Stimulated activated CD8-positive, alpha-beta memory T cell treated with anti-CD3 and anti-CD28 coated beads, Interleukin-7, amount 100 ng/mL, for 24 hours (primary cell): Measurements from ENCODE around the gene LUZP2.

Experiments
- DNase-seq: peaks from one replicate; pipeline ENCODE4 v3.0.0-alpha.2; 2020; ENCODE audit warnings: low read depth

LUZP2 gene

DNA sequence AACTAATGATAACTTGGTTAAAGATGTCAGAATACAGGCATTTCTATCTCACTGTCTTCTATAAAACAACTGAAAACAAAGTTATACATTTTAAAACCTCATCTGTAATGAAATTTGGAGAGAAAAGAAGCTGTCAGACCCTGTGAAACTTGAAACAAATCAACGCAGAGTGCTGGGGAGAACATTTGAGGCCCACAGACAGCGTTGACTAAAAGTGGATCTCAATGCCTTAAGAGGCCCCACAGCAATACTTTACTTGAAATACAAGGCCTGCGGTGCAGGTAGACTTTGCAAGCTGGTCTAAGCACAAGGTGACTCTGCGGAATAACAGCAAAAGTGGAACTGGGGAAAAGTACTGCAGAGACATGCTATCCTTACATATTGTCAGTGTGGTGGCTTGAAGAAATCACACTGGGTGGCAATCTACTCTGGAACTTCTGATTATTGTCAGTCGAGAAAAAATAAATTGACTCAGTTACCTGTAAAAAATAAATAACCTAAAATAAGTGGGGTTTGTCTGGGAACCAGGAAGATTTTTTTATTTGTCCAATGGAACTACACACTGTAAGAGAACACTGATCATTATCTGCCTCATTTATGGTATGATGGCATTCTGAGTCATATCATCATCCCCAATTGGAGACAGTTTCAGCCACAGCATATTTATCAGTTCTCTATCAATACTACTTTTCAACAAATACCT lies 138.9 kb downstream of the LUZP2 start:
- DNase-seq: no peak

DNA sequence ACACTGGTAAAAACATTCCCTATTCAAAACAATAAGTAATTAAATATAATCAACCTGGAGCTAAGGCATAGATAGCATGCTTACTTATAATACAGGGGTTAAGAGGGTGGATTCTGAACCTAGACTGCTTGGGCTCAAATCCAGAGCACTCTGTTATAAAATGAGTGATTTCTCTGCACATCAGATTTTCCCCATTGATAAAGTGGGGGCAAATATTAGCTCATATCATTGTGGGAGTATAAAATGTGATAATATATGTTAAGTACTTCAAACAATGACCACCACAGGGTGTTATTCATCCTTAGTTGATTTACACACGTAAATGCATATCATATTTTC lies 139.4 kb downstream of the LUZP2 start:
- DNase-seq: no peak

DNA sequence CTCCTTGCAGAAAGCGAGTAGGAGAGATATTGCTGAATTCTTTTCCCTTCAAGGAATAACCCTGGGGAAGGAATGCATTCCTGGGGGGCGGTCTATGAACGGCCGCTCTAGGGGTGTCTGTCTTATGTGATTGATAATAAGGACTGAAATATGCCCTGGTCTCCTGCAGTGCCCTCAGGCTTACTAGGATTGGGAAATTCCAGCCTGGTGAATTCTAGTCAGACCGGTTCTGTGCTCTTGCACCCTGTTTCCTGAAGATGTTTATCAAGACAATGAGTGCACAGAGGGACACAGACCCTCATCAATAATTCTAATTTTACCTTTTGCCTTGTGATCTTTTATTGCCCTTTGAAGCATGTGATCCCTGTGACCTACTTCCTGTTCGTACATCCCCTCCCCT lies 140.7 kb downstream of the LUZP2 start:
- no peak for DNase-seq

DNA sequence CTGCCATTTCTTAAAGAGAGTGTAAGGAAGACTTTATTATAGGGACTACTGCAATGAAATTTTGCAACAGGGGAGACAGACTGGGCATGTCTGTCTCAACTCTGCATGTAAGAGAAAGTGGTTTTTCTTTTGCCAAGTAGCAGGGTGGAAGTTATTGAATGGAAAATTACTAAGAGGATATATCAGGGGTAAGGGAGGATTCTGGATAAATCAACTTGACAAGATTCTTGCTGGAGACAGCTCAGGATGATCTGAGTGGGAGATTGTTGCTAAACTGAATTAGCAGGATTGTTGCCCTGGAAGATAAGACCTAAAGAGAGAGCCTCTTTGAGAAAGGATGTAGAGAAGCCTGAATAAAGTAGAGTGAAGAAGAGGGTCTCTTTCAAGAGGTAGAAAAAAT lies 145.8 kb downstream of the LUZP2 start:
- DNase-seq: no peak

DNA sequence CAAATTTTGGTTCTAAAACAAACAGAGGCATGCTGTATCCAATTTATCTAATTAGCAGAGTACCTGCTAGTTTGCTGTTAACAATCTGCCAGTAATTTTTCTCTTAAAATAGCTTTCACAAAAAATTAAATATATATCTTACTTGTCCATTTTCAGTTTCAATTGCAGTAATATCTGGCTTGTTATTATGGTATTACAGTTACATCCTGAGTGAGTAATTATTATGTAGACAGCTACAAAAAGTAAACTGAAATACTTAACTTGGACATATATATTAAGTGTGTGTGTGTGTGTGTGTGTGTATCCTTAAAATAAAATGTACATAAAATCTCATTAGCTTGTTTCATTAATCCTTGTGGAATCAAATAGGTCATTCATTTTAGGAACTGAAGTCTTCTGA lies 148.7 kb downstream of the LUZP2 start:
- no peak for DNase-seq

DNA sequence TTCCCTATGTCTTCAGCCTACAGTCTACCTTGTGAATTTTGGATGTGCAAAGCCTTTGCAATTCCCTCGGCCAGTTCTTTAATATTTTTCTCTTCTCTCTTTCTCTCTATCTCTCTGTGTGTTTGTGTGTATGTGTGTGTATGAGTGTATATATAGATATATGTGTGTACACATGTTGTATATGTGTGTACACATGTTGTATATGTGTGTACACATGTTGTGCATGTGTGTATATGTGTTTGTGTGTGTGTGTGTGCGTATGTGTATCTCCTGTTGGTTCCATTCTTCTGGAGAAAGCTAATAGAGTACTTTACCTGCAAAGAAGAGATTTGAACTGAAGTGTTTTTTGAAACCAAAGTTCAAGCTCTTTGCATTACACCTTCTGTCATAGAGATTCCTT lies 155.0 kb downstream of the LUZP2 start:
- DNase-seq: no peak

DNA sequence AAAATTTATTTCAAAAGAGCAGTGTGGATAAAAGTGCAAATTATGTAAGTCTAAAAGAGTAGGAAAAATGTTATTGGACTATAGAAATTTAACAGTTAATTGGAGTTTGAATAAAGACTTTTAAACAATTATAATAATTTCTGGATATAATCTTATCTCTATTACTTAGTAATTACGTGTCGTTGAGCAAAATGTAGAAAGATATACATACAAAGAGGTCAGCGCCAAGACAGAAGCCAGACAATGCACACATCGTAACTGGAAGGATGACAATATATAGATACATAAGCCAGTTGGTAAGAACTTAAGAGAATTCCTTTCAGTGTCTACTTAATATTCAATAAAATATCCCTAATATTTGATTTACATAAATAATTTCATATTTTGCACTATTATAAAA lies 157.0 kb downstream of the LUZP2 start:
- no peak for DNase-seq

DNA sequence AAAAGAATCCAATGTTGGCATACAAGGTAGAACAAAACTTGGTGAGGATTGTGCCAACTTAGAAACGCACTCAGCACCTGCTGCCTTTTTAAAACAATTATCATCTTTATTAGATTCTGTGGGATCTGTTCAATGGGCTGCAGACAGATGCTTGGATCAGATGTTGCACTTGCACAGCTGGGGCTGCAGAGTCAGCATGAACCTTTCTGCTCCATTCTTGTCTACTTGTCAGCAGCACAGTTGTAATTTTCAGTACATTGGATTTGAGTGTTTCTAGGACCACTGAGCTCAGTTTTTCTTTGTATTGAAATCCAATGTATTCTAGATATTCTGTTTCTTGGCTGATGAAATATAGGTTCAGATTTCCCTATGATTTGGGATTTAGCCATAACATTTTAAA lies 164.5 kb downstream of the LUZP2 start:
- no peak for DNase-seq

DNA sequence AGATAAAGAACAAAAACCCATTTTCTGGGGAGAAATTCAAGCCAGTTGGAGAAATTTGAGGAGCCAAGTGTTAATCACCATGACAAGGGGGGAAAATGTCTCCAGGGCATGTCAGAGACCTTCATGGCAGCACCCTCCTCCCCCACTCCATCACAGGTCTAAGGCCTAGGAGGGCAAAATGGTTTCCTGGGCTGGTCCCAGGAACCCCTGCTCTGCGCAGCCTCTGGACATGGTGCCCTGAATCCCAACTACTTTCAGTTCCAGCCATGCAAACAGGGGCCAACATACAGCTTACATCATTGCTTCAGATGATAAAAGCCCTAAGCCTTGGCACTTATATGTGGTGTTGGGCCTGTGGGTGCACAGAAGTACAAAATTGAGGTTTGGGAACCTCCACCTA lies 167.5 kb downstream of the LUZP2 start:
- no peak for DNase-seq

DNA sequence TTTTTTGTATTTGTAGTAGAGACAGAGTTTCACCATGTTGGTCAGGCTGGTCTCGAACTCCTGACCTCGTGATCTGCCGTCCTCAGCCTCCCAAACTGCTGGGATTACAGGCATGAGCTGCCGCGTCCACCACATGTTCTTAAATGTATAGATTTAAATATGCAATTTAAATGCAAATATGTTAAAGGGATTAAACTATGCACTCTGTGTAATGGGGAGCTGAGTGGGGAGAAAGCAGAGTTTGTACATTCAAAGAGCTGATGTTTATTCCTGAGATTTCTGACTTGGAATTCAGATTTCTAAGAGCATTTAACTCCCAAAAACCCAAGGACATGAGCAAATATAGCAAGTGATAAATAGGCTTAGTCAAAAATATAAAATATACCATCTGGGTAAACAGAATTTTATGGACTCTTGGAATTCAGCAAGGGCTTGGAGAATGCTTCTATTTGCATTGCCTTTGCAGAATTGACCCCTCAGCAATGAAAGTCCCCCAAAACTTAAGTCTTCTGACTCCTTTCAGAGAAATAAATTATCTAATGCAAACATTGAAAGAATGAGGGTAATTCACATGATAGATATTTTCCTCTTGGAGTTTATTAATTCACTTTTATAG lies 170.6 kb downstream of the LUZP2 start:
- no peak for DNase-seq

DNA sequence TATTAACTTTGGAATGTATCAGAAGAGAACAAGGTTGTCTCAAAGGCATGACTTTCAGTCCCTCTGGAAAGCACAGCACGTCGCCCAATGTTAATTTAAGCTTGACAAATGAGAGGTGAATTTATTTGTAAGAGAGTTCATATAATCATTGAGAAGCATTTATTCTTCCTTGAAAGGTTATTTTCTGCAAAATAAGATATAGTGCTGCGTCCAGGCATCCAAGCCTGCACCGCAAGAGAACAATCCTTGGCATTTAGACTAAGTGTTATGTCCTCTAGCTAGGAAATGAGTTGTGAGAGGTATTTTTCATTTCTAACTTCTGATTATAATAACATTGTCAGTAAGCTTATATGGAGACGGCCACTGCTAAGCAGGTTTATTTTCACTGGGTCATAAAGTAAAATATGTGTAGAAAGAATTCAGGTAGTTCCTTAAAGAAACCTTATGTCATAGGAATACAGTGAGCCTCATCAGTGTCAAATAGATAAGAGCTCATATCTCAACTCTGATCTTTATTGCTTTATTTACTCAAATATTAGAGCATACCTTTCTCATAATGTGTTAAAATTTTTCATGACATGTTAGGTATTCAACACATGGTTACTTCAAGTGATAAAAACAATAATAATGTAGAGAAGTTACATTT lies 182.0 kb downstream of the LUZP2 start:
- no peak for DNase-seq

DNA sequence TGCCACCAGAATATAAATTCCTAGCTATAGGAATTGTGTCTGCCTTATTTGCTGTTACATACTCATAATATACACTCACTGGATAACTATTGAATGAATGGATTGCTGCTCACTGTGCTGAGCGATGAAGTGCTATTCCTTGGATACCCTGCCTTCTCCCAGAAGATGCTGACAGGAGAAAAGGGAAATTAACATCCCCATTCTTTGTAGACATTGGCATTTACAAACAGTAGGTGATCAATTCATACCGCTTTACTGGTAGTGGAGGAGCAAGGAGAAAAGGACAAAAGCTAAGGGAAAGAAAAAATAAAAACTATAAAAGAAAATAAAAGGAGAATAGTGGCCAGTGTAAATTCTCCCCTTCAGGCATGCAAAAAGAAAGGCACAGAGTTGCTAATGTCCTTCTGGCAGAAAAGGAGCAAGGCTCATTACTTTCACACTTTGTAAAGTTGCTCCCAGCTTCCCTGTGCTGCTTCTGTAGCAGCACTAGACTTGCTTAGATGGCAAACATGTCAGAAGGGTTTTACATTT lies 183.0 kb downstream of the LUZP2 start:
- DNase-seq: no peak

DNA sequence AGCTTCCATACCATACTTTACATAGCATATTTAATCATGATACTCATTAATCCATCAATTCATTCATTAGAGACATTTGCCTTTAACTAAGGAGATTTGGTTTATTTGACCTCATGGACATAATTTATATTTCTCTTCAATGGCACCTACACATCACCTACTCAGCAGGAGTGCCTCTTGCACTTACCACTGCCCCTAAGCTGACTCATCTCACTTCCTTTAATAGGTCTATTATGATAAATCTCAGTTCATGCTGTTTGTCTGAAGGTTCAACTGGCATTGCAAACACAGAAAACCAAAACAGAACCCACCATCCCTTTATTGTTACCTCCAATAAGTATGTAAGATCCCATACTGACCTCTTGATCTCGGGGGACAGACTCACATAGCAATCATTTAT lies 186.7 kb downstream of the LUZP2 start:
- DNase-seq: no peak

DNA sequence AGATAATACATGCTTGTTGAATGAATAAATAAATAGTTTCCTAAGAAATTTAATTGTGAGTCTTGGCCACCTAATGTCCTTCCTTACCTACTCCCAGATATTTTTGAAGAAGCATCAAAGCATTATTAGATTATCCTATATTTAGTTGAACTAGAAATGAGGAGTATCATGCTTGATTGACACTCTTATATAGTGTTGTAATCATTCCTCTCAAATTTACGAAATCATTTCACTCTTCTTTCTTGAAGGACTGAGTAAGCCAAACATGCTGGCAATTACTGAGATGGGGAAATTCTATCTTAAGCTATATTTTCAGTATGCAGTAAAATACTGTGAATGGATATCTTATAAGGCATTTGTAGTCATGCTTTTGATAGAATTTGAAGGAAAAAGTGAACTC lies 189.0 kb downstream of the LUZP2 start:
- DNase-seq: no peak

DNA sequence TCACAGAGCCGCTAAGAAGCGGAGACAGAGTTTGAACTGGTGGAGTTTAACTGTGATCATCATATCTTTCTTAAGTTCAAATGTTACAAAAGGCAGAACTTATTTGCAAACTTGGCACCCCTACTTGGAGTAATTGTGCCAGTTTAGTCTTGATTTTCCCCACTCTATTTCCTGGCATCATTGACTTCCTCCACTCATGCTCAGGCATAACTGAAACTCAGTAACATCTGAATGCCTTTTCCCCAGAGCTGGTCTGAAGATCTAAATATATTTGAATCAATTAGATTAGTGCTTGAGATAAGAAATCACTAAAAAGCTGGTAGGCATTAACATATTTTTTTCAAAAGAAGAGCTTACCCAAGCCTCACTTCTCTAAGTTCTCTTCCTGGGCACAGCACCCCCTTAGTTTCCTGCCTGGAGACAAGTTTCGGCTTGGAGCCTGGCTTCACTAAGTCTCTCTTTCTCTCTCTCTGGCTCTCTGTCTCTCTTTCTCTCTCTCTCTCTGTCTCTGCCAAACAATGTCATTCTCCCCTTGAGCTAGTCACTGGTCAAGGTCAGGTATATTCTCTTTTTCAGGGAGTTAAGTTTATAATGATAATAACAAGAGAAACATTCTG lies 190.8 kb downstream of the LUZP2 start:
- DNase-seq: no peak

DNA sequence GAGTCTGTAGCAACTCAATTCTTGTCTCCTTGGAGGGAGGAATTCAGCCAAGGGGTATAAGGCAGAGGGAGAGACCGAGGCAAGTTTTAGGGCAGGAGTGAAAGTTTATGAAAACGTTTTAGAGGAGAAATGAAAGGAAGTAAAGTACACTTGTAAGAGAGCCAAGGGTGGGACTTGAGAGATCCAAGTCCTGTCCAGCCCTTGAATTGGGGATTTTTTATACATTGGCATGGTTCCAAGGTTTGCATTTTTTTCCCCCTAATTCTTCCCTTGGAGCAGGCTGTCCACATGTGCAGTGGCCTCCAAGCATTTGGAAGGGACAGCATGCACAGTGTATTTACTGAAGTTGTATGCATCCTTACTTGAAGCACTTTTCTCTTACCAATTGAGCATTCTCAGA lies 192.1 kb downstream of the LUZP2 start:
- DNase-seq: no peak

DNA sequence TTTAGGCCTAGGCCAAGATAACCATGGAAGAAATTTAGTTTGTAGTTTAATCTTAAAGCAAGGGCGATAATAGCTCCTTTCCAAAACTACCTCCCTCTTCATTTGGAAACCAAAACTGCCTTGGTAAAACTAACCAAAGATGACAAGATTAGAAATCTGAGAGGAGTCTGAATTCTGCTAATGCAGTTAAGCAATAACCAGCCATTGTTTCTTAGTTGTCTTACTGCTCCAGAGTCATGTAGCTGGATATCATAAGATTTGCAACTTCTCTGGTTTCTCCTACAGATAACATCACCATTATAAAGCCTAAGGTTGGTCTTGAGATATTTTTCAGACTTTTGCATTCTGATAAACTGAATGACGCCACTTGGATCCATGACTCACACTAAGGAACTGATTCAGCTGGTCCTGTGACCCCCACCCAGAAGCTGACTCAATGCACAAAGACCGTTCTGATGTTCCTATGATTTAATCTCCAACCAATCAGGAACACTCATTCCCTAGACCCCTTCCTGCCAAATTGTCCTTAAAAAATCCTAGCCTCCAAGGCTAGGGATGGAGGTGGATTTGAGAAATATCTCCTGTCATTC lies 200.8 kb downstream of the LUZP2 start:
- no peak for DNase-seq

DNA sequence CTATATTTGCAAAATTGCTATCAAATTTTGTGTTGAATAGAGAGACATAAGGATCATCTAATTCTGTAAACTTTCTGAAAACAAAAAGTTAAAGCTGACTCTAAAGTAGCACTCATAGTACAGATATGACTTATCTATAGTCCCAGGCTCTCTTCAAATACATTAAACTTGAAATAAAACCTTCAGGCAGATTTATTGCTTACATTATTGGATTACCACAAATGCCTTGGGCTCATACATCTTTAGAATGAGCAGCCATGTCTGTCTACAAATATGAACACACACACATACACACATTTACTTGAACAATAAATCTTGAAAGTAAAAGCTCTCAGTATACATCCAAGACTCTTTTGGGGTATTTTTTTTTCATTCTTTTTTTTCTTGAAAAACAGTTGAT lies 207.9 kb downstream of the LUZP2 start:
- no peak for DNase-seq

DNA sequence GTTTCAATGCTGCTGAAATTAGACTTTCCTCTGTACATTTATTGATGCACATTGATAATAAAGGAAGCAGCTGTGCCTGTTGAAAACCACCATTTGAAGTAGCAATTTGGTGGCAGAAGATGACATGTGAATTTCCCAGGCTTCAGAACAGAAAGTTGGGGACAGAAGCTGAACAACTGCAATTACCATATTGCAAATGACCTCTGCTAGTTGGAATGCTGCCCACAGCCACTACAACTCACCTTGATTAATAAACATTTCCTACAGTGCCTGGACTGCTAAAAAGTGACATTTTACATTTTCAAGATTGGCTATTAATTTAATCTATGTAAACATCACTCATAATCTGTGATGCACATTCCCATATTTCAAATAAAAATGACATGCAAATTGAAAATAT lies 208.6 kb downstream of the LUZP2 start:
- DNase-seq: no peak

DNA sequence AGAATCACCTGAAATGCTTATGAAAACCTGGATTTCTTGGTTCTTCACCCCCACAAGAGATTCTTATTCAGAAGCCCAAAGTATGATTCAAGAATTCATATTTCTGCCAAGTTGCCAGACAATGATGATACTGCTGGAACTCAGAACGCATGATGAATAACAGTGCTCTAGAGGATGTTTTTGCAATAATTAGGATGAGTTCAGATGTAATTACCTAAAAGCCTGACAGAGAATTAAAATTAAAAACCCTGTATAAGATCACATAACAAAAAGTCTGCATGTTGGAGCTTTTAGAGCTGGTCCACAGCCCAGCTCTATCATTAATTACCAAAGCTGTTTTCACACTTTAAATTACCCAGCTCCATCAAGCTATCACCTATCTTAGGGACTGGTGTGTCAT lies 211.8 kb downstream of the LUZP2 start:
- DNase-seq: no peak

DNA sequence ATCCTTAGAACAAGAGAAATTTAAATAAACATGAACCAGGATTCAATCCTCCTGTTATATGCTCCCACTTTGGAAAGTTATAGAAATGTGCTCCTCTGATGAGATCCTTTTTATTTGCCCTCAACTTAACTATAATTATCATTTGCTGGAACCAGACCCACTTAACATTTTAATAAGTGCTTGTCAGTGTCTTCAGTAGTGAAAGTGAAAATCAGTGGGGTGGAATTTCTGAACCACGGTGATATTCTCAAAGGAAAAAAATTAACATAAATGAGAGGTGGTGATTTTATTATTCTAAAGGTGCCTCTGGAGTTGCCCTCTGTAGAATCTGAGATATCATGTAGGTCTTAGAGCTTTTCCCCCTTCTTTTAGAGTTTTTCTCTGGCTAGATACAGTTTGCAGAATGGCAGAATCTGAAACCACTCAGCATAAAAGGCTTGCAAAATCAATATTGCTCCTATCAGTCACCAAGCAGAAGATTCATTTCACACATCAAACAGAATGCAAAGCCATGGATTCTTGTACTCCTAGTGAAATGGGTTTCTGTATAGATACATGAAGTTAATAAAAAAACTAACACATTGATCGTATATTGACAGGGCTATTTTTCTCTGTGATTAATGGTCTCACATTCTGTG lies 213.2 kb downstream of the LUZP2 start:
- no peak for DNase-seq

DNA sequence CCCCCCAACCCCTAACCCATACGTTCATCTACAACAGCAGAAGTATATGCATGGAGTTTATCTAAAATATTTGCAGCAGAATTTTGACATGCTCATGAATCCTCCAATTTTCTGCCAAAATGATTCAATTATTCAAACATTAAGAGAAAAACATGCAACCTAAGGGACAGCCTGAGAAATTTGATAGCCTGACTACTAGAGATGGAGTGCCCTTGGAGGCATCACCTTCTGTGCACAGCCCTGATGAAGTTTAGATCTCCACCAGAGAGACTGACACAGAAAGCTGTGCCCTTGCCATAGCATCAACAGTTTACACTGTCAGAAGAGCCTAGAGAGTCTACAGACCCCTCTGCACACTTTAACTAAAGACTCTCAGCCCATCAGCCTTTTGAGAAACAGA lies 217.7 kb downstream of the LUZP2 start:
- DNase-seq: no peak
